Osteocyte (in vitro differentiated cells): ENCODE data around the gene SND1. TPM values are rescaled to one million over a fixed set of nuclear protein-coding genes. Genes with fewer than 3 reads are reported as not detected.

ENCODE experiments used
- DNase-seq: peaks from one replicate; pipeline ENCODE4 v3.0.0; 2021; ENCODE audit warnings: mixed read lengths; ENCODE audit not compliant: unreplicated experiment; ENCODE audit errors: extremely low spot score
- H3K27ac Mint-ChIP-seq: one replicate; pipeline ENCODE4 v1.8.0; 2021; ENCODE audit warnings: mild to moderate bottlenecking, mixed read lengths; ENCODE audit not compliant: unreplicated experiment
- H3K27me3 Mint-ChIP-seq: one replicate; pipeline ENCODE4 v1.8.0; 2021; ENCODE audit warnings: mixed read lengths; ENCODE audit not compliant: unreplicated experiment
- H3K36me3 Mint-ChIP-seq: one replicate; pipeline ENCODE4 v1.8.0; 2021; ENCODE audit warnings: mixed read lengths; ENCODE audit not compliant: unreplicated experiment
- H3K4me1 Mint-ChIP-seq: one replicate; pipeline ENCODE4 v1.8.0; 2021; ENCODE audit warnings: mixed read lengths; ENCODE audit not compliant: unreplicated experiment
- H3K4me3 Mint-ChIP-seq: one replicate; pipeline ENCODE4 v1.8.0; 2021; ENCODE audit warnings: mild to moderate bottlenecking, moderate library complexity, mixed read lengths; ENCODE audit not compliant: unreplicated experiment
- H3K9me3 Mint-ChIP-seq: one replicate; pipeline ENCODE4 v1.8.0; 2021; ENCODE audit warnings: mixed read lengths; ENCODE audit not compliant: unreplicated experiment
- CTCF ChIP-seq: fragments of 200-600 bp; sonication (generic); IDR thresholded peaks from 2 replicates; pipeline ENCODE4 v1.5.0; 2021; ENCODE audit warnings: antibody characterized with exemption, mild to moderate bottlenecking, moderate library complexity
- total RNA-seq: library from RNA; stranded (reverse); gene quantifications from 2 replicates; pipeline ENCODE4 v1.2.1, GENCODE V29; 2021

Gene SND1
- total RNA-seq, 1 donor from 2014 or later: 229 TPM

- peaks cover 22% of the 10 kb centered on the region for H3K36me3 Mint-ChIP-seq
- no peaks in the 10 kb centered on the region for H3K27me3 Mint-ChIP-seq
- H3K9me3 Mint-ChIP-seq: peaks cover 16% of the 10 kb centered on the region
- H3K27ac Mint-ChIP-seq: no peak overlapping the region
- peaks cover 16% of the 10 kb centered on the region for H3K4me1 Mint-ChIP-seq
- DNase-seq: no peak
- no peak for TF ChIP-seq CTCF
- no peak overlapping the region for H3K4me3 Mint-ChIP-seq
Measured at GRCh38 chr7:127981965-127982364, 330.0 kb downstream of the SND1 start.

DNA sequence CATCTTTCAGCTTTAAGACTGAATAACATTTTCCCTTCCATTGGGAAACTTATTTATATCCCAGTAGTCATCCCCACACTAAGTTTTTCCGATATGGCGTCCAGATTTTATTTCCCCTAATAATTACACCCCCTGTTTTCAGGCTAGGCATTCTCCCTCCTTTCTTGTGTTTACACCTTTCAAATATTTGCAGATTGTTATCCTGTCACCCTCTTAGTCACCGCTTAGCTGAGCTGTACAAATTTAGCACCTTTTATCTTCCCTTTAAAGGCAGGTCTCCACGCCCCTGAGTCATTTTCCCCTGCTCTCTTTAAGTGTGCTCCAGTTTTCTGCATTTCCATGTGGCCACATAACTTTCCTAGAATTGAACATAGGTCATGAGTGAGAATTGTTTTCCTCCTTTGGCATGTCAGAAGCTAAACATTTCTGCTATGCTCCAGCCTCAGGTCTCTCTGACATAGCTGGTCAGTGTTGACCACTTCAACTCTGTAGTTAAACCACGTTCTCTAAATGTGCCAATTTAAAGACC lies 331.9 kb downstream of the SND1 start:
- Mint-ChIP-seq H3K4me3 (no peak overlapping the region), H3K27ac (no peak overlapping the region), H3K4me1 (peaks cover 13% of the 10 kb centered on the region), H3K9me3 (peaks cover 7% of the 10 kb centered on the region), H3K36me3 (peaks cover 7% of the 10 kb centered on the region), H3K27me3 (no peaks in the 10 kb centered on the region)
- TF ChIP-seq CTCF: no peak
- DNase-seq: no peak

DNA sequence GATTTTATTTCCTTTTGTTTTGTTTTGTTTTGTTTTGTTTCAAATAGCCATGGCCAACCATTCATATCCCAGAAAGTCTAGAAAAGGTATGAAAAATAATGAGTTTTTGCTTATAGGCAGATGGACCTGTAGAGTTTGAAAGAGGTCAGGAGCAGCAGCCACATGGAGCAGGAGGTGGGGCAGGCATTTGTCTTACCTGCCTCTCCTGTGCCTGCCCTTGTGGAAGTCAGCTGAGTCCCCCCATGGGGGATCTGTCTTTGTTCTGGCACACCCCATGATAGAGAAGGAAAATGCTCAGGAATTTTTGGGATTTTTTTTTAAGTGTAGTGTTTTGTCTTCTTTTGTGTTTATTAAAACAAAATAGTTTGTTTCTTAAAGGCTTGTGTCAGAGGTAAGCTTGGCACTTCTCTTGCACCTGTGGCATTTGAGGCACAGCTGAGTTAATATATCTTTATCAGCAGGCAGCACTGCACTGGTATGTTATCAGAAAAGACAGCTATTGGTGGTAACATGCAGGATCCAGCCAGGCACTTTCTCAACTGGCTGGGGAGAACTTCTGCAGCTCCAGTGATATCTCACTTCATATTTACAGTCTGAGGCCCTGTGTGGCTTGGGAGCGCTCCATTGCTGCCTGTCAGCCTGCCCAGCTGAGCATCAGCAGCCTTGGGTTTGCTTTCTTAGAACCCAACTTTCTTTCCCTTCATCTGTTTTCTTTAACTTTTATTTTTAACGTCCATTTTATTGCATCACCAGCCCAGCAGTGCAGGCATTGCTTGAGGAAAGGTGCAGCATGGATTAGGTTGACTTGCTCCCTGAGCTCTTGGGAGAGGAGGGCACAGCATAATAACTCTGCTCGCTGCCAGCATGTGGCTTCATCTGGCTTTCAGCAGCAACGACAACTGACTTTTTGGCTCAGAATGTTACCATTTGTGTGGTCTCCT lies 334.9 kb downstream of the SND1 start:
- Mint-ChIP-seq H3K4me3 (no peak overlapping the region), H3K4me1 (peaks cover 10% of the 10 kb centered on the region), H3K27me3 (no peaks in the 10 kb centered on the region), H3K36me3 (peaks cover 6% of the 10 kb centered on the region), H3K9me3 (no peaks in the 10 kb centered on the region), H3K27ac (no peak overlapping the region)
- DNase-seq: no peak
- TF ChIP-seq CTCF: no peak

GRCh38 chr7:127988751-127989150 lies 336.8 kb downstream of the SND1 start:
- H3K27ac Mint-ChIP-seq: no peak overlapping the region
- H3K36me3 Mint-ChIP-seq: peaks cover 11% of the 10 kb centered on the region
- TF ChIP-seq CTCF: no peak
- no peaks in the 10 kb centered on the region for H3K27me3 Mint-ChIP-seq
- no peaks in the 10 kb centered on the region for H3K9me3 Mint-ChIP-seq
- no peak for DNase-seq
- no peak overlapping the region for H3K4me3 Mint-ChIP-seq
- peaks cover 7% of the 10 kb centered on the region for H3K4me1 Mint-ChIP-seq

GRCh38 chr7:127993317-127993716 lies 341.3 kb downstream of the SND1 start:
- no peak for DNase-seq
- H3K4me3 Mint-ChIP-seq: no peak overlapping the region
- no peaks in the 10 kb centered on the region for H3K9me3 Mint-ChIP-seq
- no peaks in the 10 kb centered on the region for H3K27me3 Mint-ChIP-seq
- peaks cover 44% of the 10 kb centered on the region for H3K4me1 Mint-ChIP-seq
- TF ChIP-seq CTCF: no peak
- no peak overlapping the region for H3K27ac Mint-ChIP-seq
- H3K36me3 Mint-ChIP-seq: peaks cover 15% of the 10 kb centered on the region
